Natural killer cell (primary cell): ENCODE measurements around the gene ARL5A. TPM values are rescaled to one million over a fixed set of nuclear protein-coding genes. Genes with fewer than 3 reads are reported as not detected.
"Not testable (repeated sequence)": the region's sequence is repeated elsewhere in the genome, so short reads cannot be mapped to it uniquely, and the experiment has no call there.

ENCODE experiments used
- ATAC-seq, 3 donors: fragments of 150-1000 bp in 2 of 3; fragments of 200-7000 bp in 1 of 3; cut with Tn5 transposase; 1 replicate in 1 of 3; 2 replicates in 2 of 3; pipeline ENCODE4 v1.10.0; 2021; ENCODE audit warnings: mild to moderate bottlenecking in 2 of 3, moderate library complexity in 2 of 3
- DNase-seq, 2 donors: peaks; one replicate each; pipeline versions ENCODE4 v3.0.0 to v3.0.0-alpha.2; 2013 to 2021; ENCODE audit warnings: mixed read lengths in 1 of 2
- H3K27ac ChIP-seq: one replicate; pipeline ENCODE4 v1.5.1; 2013; ENCODE audit warnings: mild to moderate bottlenecking, low read length
- H3K27me3 ChIP-seq: one replicate; pipeline ENCODE4 v1.6.1; 2013; ENCODE audit warnings: low read length; ENCODE audit not compliant: control insufficient read depth, insufficient read depth
- H3K36me3 ChIP-seq: one replicate; pipeline ENCODE4 v1.6.1; 2013; ENCODE audit warnings: low read length; ENCODE audit not compliant: control insufficient read depth, insufficient read depth
- H3K4me1 ChIP-seq: one replicate; pipeline ENCODE4 v1.6.1; 2013; ENCODE audit warnings: low read length; ENCODE audit not compliant: control insufficient read depth, insufficient read depth
- H3K4me3 ChIP-seq: one replicate; pipeline ENCODE4 v1.5.1; 2013; ENCODE audit warnings: low read length
- H3K9me3 ChIP-seq: one replicate; pipeline ENCODE4 v1.6.1; 2013; ENCODE audit warnings: low read length; ENCODE audit not compliant: control insufficient read depth, insufficient read depth
- H3K27ac Mint-ChIP-seq, 2 donors: one replicate each; pipeline ENCODE4 v1.8.0; 2022; ENCODE audit warnings: mild to moderate bottlenecking in 2 of 2, mixed read lengths in 2 of 2, moderate library complexity in 1 of 2
- H3K27me3 Mint-ChIP-seq, 2 donors: one replicate each; pipeline ENCODE4 v1.8.0; 2022; ENCODE audit warnings: low read depth in 2 of 2, mixed read lengths in 2 of 2
- H3K36me3 Mint-ChIP-seq: one replicate; pipeline ENCODE4 v1.8.0; 2022; ENCODE audit warnings: mixed read lengths
- H3K4me1 Mint-ChIP-seq, 2 donors: one replicate each; pipeline ENCODE4 v1.8.0; 2022; ENCODE audit warnings: mixed read lengths in 2 of 2
- H3K4me3 Mint-ChIP-seq: one replicate; pipeline ENCODE4 v1.8.0; 2022; ENCODE audit warnings: mild to moderate bottlenecking, moderate library complexity, mixed read lengths
- H3K9me3 Mint-ChIP-seq, 2 donors: one replicate each; pipeline ENCODE4 v1.8.0; 2022; ENCODE audit warnings: mixed read lengths in 2 of 2
- WGBS: methylation state at CpG from one replicate; pipeline ENCODE4 v1.1.7; 2013; ENCODE audit warnings: missing lambda C conversion rate; ENCODE audit not compliant: insufficient coverage; 5-methylcytosine and 5-hydroxymethylcytosine counted together
- intact Hi-C: fragments of 100-400 bp; cut with micrococcal nuclease; formaldehyde crosslinking; loops from one replicate; pipeline ENCODE4 v1.14.2; 2022
- total RNA-seq, 4 donors: library from RNA; stranded (reverse); fragments of 120-200 nt in 1 of 4; gene quantifications; one replicate each; pipeline versions ENCODE4 v1.2.3 to v1.2.4, GENCODE V29; 2013 to 2022
- TF ChIP-seq, protein P1 (sequence below): fragments of 200-600 bp; IDR thresholded peaks from one replicate; pipeline ENCODE4 v1.8.0; 2022; ENCODE audit warnings: antibody characterized with exemption

Gene ARL5A, protein sequence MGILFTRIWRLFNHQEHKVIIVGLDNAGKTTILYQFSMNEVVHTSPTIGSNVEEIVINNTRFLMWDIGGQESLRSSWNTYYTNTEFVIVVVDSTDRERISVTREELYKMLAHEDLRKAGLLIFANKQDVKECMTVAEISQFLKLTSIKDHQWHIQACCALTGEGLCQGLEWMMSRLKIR
- total RNA-seq = 10 to 100 TPM; 39.9 to 58.0 (median 56.5) TPM
- total RNA-seq (2013) = 81.0 TPM

- Mint-ChIP-seq H3K4me1 (peaks cover 52 to 54% of the 10 kb centered on the region in 2 donors), H3K36me3 (no peaks in the 10 kb centered on the region), H3K27ac (peak within 1 kb of the TSS; percentile 95 to 96), H3K4me3 (peak within 1 kb of the TSS; percentile 96), H3K27me3 (no peaks in the 10 kb centered on the region), H3K9me3 (no peaks in the 10 kb centered on the region)
- Histone ChIP-seq H3K27me3 (no peaks in the 10 kb centered on the region), H3K4me3 (peak within 1 kb of the TSS; percentile 82), H3K4me1 (peaks cover 15% of the 10 kb centered on the region), H3K36me3 (no peaks in the 10 kb centered on the region), H3K27ac (peak within 1 kb of the TSS; percentile 78), H3K9me3 (no peaks in the 10 kb centered on the region)
- under 1% methylated on average over 64 of the region's 64 CpGs for whole genome bisulfite sequencing
- ATAC-seq = peak; percentile 92 to 98 (median 93)
- TF ChIP-seq, protein P1, sequence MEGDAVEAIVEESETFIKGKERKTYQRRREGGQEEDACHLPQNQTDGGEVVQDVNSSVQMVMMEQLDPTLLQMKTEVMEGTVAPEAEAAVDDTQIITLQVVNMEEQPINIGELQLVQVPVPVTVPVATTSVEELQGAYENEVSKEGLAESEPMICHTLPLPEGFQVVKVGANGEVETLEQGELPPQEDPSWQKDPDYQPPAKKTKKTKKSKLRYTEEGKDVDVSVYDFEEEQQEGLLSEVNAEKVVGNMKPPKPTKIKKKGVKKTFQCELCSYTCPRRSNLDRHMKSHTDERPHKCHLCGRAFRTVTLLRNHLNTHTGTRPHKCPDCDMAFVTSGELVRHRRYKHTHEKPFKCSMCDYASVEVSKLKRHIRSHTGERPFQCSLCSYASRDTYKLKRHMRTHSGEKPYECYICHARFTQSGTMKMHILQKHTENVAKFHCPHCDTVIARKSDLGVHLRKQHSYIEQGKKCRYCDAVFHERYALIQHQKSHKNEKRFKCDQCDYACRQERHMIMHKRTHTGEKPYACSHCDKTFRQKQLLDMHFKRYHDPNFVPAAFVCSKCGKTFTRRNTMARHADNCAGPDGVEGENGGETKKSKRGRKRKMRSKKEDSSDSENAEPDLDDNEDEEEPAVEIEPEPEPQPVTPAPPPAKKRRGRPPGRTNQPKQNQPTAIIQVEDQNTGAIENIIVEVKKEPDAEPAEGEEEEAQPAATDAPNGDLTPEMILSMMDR = no peak
- intact Hi-C loops = loop anchor here (5.0 kb wide), 2 partner anchors 191 to 889 kb away; partner anchors contain the start of genes ARL6IP6 and PRPF40A
- peak; percentile 98 for DNase-seq
Measured at GRCh38 chr2:151828143-151828889, at the start of gene ARL5A. Gene ARL5A (minus strand): TSS chr2:151828421. CDS start chr2:151828176, 245 bp downstream.

GRCh38 chr2:151875631-151876030, 47.4 kb upstream of the ARL5A start:
- H3K27ac Mint-ChIP-seq, H3K36me3 Mint-ChIP-seq, H3K36me3 ChIP-seq, H3K4me3 ChIP-seq, DNase-seq, H3K4me3 Mint-ChIP-seq, H3K27ac ChIP-seq, H3K9me3 ChIP-seq, H3K9me3 Mint-ChIP-seq, H3K27me3 ChIP-seq, ATAC-seq, intact Hi-C loops, H3K27me3 Mint-ChIP-seq, H3K4me1 Mint-ChIP-seq, H3K4me1 ChIP-seq: not testable (repeated sequence)
- WGBS = 64% methylated on average over 4 of the region's 34 CpGs

DNA sequence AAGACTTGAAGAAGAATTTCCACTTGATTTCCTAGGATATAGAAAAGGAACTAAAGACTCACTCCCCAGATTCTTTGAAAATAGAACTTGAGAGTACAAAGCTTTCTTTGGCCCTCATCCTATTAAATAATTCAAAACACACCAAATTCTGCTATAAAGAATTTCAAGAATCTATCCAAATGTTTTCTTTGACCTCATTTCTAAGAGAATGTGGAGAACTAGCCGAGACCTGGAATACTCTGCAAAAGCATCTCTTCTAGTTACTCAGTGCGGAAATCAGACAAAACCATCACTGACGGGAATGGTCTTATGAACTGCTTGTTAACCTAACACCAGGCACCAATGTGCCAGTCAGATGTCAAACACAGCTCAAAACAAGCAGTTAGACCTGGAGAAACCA, 44.2 kb upstream of the ARL5A start:
- no peak overlapping the region for H3K27ac Mint-ChIP-seq
- H3K36me3 ChIP-seq = no peaks in the 10 kb centered on the region
- no peaks in the 10 kb centered on the region for H3K9me3 Mint-ChIP-seq
- H3K4me3 Mint-ChIP-seq = no peak overlapping the region
- no peaks in the 10 kb centered on the region for H3K36me3 Mint-ChIP-seq
- no peak overlapping the region for H3K27ac ChIP-seq
- no peak for ATAC-seq
- intact Hi-C loops = no loop called here
- H3K4me3 ChIP-seq = no peak overlapping the region
- DNase-seq = no peak
- TF ChIP-seq, protein P1 = no peak
- H3K4me1 Mint-ChIP-seq = no peaks in the 10 kb centered on the region
- H3K27me3 Mint-ChIP-seq = peaks cover 0 to 2% of the 10 kb centered on the region in 2 donors
- 95% methylated on average over 3 of the region's 3 CpGs for WGBS
- no peaks in the 10 kb centered on the region for H3K27me3 ChIP-seq
- no peaks in the 10 kb centered on the region for H3K9me3 ChIP-seq
- H3K4me1 ChIP-seq = no peaks in the 10 kb centered on the region

- Mint-ChIP-seq H3K4me3 (no peak overlapping the region), H3K36me3 (no peaks in the 10 kb centered on the region), H3K4me1 (no peaks in the 10 kb centered on the region), H3K9me3 (no peaks in the 10 kb centered on the region), H3K27me3 (peaks cover 11 to 12% of the 10 kb centered on the region in 2 donors), H3K27ac (no peak overlapping the region)
- intact Hi-C loops = no loop called here
- DNase-seq (no peak), ATAC-seq (no peak)
- H3K27ac ChIP-seq = no peak overlapping the region
- 86% methylated on average over 5 of the region's 5 CpGs for WGBS
- no peaks in the 10 kb centered on the region for H3K36me3 ChIP-seq
- no peaks in the 10 kb centered on the region for H3K4me1 ChIP-seq
- H3K4me3 ChIP-seq = no peak overlapping the region
- H3K27me3 ChIP-seq = no peaks in the 10 kb centered on the region
- TF ChIP-seq, protein P1 = no peak
- H3K9me3 ChIP-seq = no peaks in the 10 kb centered on the region
Measured at GRCh38 chr2:151869291-151869690, 41.1 kb upstream of the ARL5A start.
